GM18511 (cell line): ENCODE data around the gene SLC30A2.

Experiments
- ATAC-seq: cut with Tn5 transposase; IDR thresholded peaks from one replicate; pipeline ENCODE4 v1.9.1; 2021; ENCODE audit warnings: mild to moderate bottlenecking, moderate library complexity; ENCODE audit not compliant: unreplicated experiment

Gene SLC30A2

DNA sequence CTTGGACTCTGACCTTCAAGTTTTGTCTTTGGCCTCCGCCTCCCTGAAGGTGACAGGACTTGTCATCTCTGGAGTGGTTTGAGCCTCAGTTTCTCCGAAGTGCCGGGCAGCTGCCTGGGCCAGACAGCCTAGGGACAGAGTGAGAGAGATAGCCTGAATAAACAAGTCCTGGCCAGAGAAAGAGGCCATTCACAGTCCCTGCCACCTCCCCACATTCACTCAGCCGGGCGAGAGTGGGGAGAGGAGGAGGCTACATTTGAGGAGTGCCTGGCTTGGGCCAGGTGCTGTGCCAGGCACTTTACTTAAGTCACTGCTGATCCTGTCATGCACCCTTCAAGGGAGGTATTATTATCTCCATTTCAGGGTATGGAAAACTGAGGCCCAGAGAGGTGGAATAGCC, 20.9 kb downstream of the SLC30A2 start:
- no peak for ATAC-seq

DNA sequence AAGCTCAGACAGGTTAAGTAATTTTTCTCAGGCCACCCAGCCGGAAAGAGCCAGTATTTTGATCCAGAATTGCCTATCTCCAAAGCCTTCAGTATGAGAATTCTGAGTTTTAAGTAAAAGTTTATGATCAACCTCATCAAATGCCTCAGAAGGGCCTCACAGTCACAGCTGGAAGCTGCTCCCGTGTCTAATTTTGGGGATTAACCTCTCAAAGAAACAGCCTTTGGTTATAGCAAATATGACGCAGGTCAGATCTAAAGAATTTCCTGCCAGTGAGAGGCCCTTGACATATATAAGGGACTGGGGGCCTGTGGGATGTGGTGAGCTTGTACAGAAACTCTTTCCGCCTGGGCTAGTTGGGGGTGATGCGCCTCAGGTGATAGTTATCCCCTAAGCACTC, 22.1 kb downstream of the SLC30A2 start:
- no peak for ATAC-seq

DNA sequence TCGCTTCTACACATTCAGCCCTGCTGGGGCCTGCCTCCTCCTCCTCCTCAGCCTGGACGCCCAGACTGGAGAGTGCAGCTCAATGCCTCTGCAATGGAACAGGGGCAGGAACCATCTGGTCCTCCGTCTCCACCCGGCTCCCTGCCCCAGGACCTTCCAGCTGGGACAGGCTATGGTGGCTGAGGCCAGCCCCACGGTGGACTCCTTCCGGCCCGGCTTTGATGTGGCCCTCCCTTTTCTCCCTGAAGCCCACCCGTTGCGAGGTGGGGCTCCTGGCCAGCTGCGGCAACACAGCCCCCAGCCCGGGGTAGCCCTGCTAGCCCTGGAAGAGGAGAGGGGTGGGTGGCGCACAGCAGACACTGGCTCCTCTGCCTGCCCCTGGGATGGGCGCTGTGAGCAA, 22.9 kb downstream of the SLC30A2 start:
- ATAC-seq = no peak

DNA sequence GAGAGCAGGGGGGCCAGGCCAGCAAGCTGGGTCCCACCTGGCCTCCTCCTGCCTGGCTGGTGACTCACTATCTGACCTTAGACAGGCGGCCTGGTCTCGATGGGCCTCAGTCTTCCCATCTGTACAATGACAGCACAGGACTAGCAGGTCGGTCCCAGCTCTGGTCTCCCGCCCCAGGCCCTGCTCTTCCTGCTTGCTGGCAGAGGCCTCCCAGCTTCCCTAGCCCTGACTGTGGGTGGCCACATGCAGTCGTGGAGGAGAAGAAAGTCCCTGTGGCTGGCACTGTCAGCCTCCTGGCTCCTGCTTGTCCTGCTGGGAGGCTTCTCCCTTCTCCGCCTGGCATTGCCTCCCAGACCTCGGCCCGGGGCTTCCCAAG, 23.5 kb downstream of the SLC30A2 start:
- no peak for ATAC-seq

DNA sequence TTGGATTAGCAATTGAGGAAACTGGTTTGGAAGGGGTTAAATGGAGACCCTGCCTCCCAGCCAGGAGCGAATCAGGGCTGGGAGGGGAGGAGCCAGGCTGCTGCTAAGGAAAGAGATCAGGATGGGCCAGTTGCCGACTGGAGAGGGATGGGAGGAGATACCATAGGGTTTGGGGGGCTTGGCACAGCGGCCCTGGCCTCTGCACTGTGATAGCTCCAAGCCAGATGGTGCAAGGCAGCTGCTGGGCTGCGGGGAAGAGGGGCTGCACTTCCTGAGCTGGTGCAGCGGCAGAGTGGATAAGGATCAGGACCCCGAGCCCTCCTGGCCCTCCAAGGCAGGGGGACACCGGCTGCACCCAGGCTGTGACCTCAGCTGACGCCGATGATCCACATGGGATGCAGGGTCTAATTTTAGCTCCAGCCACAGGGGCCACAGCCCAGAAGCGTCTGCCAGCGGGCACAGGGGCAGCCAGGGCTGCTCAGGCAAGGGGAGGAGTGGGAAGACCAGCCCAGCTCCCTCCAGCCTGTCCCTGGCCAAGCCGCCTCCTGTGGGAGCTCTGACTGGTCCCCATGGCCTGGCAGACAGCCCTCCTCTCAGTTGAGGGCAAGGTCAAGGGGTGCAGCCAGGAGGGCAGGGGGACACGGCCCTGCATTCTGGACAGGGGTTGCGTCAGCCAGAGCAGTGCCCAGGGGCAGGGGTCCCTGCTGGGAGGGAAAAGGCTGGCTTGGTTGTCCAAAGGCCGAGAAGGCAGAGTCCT, 24.1 kb downstream of the SLC30A2 start, which contains the start of gene EXTL1:
Gene EXTL1, plus strand, starts transcription at position 129 of the 757 bp plus-strand sequence. CDS start 872 bp downstream, outside the sequence.
- ATAC-seq = no peak

DNA sequence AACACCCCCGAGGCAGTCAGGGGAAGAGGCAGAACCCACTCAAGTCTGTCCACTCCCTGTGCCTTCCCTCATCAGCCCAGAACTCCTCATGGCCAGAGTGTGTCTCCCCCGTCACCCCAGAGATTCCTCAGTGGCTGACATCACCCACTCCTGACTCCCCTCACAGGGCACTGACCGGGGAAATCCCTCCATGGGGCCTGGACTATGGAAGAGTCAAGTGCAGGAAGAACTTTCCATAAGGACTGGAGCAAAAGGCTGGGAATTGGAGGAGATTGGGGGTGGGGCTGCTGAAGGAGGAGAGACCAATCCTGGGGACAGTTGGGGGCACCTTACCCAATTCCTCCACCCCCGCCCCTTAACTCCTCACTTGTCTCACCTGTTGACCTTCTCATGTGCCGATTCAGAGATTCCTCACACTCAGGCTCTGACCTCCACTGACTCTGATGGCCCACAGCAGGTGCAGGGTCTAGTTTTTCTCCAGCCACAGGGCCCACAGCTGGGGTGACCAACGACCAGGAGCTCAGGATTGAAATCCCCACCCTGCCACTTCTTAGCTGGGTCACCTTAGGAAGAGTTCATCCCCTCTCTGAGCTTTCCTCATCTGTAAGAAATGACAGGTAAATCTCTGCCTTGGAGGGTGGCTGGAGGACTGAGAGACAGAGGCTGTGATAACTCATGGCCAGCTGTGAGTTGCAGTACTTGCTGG, 24.8 kb downstream of the SLC30A2 start:
- no peak for ATAC-seq

DNA sequence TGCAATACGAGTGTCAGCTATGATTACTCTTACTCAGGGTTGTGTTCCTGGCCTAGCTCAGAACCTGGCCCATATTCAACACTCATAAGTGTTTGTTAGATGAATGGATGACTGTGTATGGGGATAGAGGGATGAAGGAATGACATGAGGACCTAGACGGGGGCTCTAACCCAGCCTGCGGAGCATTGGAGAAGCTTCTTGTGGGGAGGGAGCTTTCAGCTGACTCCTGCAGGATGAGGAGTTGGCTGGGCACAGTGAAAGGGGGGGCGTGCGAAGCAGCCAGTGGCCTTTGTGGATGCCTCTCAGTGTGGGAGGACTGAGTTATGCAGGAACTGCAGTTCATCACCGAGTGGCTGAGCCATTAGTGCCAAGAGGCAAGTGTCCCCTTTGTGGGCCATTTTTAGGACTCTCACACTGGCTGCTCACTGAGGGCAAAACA, 25.6 kb downstream of the SLC30A2 start:
- ATAC-seq = no peak

DNA sequence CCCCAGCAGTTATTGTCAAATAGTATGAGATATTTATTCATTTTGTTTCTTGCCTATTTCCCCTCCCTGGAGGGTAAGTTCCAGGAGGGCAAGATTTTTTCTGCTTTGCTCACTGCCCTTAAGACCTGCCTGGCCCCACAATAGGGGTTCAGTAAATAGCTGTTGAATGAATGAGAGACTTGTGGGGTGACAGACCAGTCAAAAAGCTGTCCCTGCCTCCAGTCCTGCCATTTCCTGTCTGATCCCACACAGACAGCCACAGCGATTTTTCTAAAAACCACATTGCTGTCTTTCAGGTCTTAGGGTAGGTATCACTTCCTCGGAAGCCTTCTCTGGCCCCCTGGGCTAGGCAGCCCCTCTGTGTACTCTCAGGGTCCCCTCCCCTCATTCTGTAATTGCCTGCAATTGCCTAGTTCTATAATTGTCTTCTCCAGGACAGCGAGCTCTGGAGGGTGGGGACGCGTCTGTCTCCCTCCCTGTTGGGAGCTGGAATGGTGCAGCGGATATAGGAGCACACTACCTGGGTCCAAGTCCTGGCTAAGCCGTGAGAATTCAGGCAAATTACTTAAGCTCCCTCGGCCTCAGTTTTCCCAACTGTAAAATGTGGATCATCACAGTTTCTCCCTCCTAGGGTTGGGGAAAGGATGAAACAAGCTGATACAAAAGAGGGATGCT, 26.1 kb downstream of the SLC30A2 start:
- ATAC-seq = no peak

DNA sequence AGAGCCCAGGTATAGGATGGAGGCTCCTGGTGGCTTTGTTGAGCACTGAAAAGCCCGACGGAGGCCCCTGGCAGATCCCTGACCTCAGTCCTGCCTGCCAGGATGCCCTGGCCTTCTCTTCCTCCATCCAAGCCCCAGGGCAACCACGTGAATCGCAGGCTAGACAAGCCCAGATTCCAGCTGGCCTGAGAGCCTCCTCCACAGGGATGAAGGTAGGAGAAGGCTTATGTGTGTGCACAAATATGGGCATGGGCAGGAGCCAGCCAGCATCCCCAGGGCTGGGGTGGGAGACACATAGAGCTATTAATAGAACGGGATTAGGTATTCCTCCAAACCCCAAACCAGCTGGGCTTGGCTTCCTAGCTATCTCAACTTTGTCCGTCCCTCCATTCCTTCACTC, 28.3 kb downstream of the SLC30A2 start:
- ATAC-seq = no peak

DNA sequence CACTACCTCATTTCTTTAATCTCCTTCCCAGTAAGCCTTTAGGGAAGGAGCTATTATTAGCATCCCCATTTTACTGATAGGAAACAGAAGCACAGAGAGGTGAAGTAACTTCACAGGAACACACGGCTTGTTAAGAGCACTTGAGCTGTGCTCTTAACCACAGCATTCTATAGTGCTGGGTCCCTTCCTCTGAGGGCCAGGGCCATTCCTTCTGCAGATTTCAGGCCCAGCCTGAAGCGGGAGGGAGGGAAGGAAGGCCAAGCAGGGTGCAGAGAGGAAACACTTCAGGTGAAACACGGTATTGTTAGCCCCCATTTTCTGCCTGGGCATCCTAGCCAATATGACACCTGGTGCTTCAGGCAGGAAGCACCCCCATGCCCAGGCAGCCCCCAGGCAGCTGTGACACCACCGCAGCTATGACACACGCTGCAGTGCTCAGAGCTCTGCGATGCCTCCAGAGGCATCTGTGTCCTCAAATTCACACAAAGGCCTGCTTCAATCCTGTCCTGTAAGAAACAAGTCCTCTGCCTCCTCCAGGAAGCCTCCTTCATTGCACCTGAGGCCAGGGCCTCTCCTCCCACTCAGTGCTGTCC, 28.9 kb downstream of the SLC30A2 start:
- no peak for ATAC-seq

DNA sequence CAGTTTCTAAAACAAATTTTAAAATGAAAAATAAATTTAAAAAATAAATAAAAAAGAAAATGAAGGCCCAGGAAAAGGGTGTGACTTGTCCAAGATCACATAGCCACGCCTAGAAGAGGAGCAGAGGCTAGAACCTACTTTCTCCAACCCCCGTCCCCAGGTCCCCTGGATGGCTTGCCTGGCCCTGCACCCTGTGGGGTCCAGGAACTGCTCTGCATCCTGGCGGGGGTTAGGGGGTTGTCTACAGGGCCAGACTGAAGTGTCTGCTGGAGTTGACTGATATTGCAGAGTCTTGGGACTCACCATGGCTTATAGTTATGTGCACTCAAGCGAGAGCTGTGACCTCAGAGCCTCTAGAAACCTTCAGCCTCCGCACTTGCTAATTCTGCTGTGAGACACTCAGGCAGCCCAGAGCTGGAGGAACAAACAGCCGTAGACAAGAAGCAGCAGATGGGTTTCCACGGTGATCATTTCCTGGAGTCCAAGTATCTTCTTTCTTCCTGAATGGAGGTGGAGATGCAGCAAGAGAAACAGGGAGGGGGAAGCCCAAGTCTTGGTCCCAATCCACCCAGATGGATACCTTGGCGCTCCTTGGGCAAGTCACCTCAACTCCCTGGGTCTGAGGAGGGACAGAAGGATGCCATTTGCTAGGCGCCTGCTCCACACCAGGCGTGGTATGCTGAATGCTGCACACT, 29.5 kb downstream of the SLC30A2 start:
- ATAC-seq = no peak

DNA sequence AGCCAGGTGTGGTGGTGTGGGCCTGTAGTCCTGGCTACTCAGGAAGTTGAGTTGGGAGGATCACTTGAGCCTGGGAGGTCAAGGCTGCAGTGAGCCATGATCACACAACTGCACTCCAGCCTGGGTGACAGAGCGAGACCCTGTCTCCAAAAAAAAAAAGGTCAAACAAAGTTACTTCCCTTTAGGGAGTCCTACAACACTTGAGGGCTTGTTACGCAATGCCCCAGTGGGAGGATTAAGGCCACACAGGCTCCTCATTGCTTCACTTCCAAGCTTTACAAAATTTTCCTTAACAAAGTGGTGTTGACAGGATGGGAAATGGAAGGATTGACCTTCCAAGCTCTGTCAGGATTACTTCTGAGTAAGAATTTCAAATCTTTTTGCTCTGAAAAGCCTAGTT, 30.6 kb downstream of the SLC30A2 start:
- no peak for ATAC-seq

DNA sequence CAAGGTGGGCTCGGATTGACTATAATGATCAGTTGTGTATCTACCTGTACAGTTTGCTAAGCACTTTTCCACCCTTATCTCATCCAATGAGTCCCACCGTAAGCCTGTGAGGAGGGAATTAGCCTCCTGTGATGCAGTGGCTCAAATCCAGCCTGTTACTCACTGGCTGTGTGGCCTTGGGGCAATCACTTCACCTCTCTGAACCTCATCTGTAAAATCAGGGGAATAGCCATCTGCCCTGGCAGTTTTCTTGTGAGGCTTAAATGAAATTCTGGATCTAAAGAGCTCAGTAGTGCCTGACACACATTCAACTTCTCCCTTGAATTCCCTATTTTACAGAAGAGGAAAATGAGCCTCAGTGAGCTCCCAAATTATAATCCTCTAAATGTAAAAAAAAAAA, 31.7 kb downstream of the SLC30A2 start:
- ATAC-seq = no peak

DNA sequence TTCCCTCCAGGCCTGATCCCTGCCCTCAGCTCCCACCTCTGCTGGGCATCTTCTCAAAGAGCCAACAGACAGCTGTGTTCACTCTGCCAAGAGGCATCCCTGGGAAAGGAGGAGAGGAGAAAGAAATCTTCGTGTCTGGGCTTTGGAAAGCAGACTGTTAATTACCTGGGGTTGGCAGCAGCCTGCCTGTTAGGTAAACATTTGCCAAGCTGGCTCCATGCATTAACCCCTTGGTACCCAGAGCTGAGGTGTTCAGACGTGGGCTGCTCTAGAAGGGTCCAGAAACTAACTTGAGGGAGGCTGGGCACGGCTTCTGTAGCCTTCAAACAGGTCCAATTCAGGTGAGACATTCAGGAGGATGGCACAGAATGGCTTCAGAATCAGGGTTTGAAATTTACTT, 33.1 kb downstream of the SLC30A2 start:
- no peak for ATAC-seq

DNA sequence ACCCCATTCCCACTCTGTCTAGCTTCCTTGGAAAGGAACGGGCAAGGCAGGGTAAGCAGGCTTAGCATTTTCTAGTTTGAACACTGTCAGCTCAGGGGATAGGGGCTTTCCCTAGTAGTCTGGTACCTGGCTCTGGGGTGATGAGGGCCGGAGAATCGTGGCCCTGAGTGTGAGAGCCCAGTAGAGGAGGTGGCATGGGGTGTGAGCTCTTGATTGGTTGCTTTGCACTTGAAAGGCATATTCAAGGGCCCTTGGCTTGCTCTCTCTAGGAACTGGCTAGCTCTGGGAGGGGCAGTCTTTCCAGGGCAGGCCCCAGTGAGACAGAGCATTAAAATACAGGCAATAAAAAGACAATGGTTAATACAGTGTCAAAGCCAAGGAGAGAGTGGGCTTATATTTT, 35.1 kb downstream of the SLC30A2 start:
- no peak for ATAC-seq

DNA sequence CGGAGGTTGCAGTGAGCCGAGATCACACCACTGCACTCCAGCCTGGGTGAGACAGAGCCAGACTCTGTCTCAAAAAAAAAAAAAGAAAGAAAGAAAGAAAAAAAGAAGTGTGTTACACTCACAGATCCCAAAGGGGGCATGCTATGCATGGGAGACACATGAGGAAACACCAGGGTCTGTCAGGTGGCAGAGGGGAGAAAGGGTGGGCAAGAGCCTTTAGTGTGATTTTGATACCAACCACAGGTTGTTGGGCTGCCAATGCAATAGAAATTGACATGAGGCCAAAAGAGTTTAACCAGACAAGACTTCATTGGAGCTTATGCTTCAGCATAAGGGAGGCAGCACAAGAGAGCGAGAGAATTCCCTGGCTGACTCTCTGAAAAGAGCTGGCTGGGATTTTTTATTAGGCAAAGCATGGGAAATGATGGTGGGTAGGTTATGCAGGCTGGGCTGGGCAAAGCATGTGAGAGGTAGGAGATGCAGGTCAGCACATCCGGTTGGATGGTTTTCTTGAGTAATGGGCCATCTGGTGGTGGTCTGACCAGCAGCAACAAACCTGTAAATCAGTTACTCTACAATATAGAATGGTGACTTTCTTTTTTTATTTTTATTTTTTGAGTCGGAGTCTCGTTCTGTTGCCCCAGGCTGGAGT, 36.0 kb downstream of the SLC30A2 start:
- no peak for ATAC-seq

DNA sequence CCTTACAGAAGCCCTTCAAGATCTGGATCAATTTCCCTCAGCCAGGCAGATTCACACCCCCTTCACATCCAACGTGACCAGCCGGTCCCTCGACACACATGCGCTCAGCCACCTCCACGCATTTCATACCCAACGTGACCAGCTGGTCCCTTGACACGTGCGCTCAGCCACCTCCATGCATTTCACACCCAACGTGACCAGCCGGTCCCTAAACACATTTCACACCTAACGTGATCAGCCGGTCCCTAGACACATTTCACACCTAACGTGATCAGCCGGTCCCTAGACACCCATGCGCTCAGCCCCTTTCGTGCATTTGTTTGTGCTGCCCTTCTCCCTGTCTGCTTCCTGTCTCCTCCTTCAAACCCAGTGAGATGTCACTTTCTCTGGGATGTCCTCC, 39.2 kb downstream of the SLC30A2 start:
- ATAC-seq = no peak

DNA sequence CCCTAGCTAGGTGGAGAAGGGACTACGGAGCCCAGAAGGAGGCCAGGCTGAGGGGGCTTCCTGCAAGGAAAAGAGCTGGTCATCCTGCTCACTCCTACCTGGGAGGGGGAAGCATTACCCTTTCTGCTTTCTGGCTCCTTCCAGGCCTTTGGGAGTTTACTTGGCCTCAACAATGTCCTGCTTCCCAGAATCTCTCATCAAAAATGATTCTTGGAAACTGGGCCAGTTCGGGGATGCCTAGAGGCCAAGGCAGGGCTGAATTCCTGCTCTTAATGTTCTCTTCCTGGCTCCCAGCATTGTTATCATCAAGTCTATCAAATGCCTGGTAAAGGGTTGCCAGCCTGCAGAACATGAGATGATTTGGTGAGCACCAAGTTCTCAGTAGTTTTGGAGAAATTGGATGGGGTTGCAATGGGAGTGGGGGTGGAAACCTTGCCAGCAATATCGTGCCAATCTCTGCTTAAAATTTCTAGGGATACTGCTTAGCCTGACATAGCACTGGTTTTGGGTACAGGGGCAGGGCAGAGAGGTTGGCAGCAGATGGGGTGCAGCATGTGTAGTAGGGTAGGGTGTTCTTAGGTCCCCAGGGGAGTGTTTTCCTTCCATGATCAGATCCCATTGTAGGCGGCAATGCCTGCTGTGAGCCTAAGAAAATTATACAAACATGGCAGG, 40.3 kb downstream of the SLC30A2 start:
- no peak for ATAC-seq

DNA sequence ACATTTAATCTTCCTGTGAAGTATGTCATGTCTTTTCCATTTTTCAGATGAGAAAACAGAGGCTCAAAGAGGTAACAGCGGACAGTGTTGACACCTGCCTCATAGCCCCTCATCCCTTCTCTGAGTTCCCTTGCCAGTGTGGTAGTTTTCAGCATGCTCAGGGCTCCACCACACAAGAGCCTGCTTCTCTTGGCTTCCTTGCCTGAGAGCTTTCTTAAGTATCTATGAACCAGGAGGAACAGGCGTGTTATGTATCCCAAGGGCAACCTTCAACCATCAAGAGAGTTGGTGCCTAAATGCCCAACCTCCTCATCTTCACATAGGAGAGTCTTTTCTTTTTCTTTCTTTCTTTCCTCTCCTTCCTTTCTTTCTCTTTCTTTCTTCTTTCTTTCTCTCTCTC, 42.2 kb downstream of the SLC30A2 start:
- no peak for ATAC-seq

DNA sequence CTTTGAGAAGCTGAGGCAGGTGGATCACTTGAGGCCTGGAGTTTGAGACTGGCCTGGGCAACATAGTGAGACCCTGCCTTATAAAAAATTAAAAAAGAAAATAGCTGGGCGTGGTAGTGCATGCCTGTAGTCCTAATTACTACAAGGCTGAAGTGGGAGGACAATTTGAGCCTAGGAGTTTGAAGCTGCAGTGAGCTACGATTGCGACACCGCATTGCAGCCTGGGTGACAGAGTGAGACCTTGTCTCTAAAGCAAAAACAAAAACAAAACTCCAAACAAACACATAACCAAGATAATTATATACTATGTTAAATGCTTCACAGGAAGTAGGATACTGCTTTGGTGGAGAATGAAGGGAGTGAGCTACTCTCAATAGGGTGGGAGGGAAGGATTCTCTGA, 42.7 kb downstream of the SLC30A2 start:
- no peak for ATAC-seq
